H1 (cell line): ENCODE data around the gene SYVN1. TPM values are rescaled to one million over a fixed set of nuclear protein-coding genes. Genes with fewer than 3 reads are reported as not detected.

Experiments
- BCL11A ChIP-seq, 2 experiments: IDR thresholded peaks; one replicate each; pipeline ENCODE4 v1.6.1; 2011; ENCODE audit warnings: low read depth in 2 of 2, low read length in 2 of 2, mild to moderate bottlenecking in 2 of 2
- CBX5 ChIP-seq: fragments of 300-800, 300-1000 bp; sonication (generic); IDR thresholded peaks from 2 replicates; pipeline ENCODE4 v1.7.1; 2016; ENCODE audit warnings: antibody characterized with exemption, low read length, low read depth
- CHD2 ChIP-seq: IDR thresholded peaks from 2 replicates; pipeline ENCODE4 v1.6.1; 2012; ENCODE audit warnings: low read length, improper control_type of control experiment
- CTCF ChIP-seq, 3 experiments: IDR thresholded peaks; 1 replicate in 2 of 3; 2 replicates in 1 of 3; pipeline versions ENCODE4 v1.5.1 to v1.6.1; 2011; ENCODE audit warnings: low read length in 3 of 3, mild to moderate bottlenecking in 3 of 3, inconsistent platforms in 2 of 3, low read depth in 1 of 3, moderate library complexity in 1 of 3; ENCODE audit not compliant: insufficient read depth in 1 of 3; ENCODE audit errors: control extremely low read depth in 1 of 3
- FOSL1 ChIP-seq: IDR thresholded peaks from 2 replicates; pipeline ENCODE4 v1.6.1; 2011; ENCODE audit warnings: mild to moderate bottlenecking, low read depth, low read length, moderate library complexity; ENCODE audit not compliant: insufficient read depth
- JUN ChIP-seq: IDR thresholded peaks from 2 replicates; pipeline ENCODE4 v1.6.1; 2011; ENCODE audit warnings: low read depth, mild to moderate bottlenecking, improper control_type of control experiment, low read length
- KDM4A ChIP-seq: IDR thresholded peaks from one replicate; pipeline ENCODE4 v1.7.1; 2012; ENCODE audit warnings: low read depth, mild to moderate bottlenecking, moderate library complexity, low read length, inconsistent platforms; ENCODE audit not compliant: severe bottlenecking
- NRF1 ChIP-seq: IDR thresholded peaks from 2 replicates; pipeline ENCODE4 v1.6.1; 2011; ENCODE audit warnings: mild to moderate bottlenecking, low read depth, low read length, improper control_type of control experiment
- PHF8 ChIP-seq: fragments of 200-600 bp; sonication (generic); conservative IDR thresholded peaks from 2 replicates; pipeline ENCODE4 v1.7.1; 2012; ENCODE audit warnings: low read depth, mild to moderate bottlenecking, inconsistent platforms, low read length, moderate library complexity
- POLR2A ChIP-seq, 2 experiments: IDR thresholded peaks; 1 replicate in 1 of 2; 2 replicates in 1 of 2; pipeline ENCODE4 v1.6.1; 2011; ENCODE audit warnings: low read depth in 2 of 2, low read length in 2 of 2, mild to moderate bottlenecking in 2 of 2; ENCODE audit errors: control extremely low read depth in 1 of 2
- POU5F1 ChIP-seq: IDR thresholded peaks from 2 replicates; pipeline ENCODE4 v1.6.1; 2011; ENCODE audit warnings: low read depth, mild to moderate bottlenecking, low read length, moderate library complexity
- RAD21 ChIP-seq, 2 experiments: IDR thresholded peaks in 1 of 2; conservative IDR thresholded peaks in 1 of 2; 2 replicates each; pipeline ENCODE4 v1.6.1; 2011; ENCODE audit warnings: low read depth in 2 of 2, low read length in 2 of 2, improper control_type of control experiment in 1 of 2, inconsistent platforms in 1 of 2, mild to moderate bottlenecking in 1 of 2, moderate library complexity in 1 of 2
- RBBP5 ChIP-seq: IDR thresholded peaks from 2 replicates; pipeline ENCODE4 v1.7.1; 2012; ENCODE audit warnings: low read depth, mild to moderate bottlenecking, inconsistent platforms, low read length, moderate library complexity, borderline replicate concordance
- RFX5 ChIP-seq: IDR thresholded peaks from 2 replicates; pipeline ENCODE4 v1.6.1; 2011; ENCODE audit warnings: low read depth, low read length, improper control_type of control experiment, borderline replicate concordance
- RXRA ChIP-seq: IDR thresholded peaks from 2 replicates; pipeline ENCODE4 v1.6.1; 2011; ENCODE audit warnings: low read depth, mild to moderate bottlenecking, low read length, moderate library complexity; ENCODE audit not compliant: insufficient read depth
- SAP30 ChIP-seq: fragments of 300-600 bp; sonication (generic); IDR thresholded peaks from 2 replicates; pipeline ENCODE4 v1.7.1; 2012; ENCODE audit warnings: low read length, moderate library complexity, mild to moderate bottlenecking, inconsistent platforms; ENCODE audit not compliant: insufficient read depth, insufficient replicate concordance
- SIN3A ChIP-seq, 2 experiments: IDR thresholded peaks in 1 of 2; conservative IDR thresholded peaks in 1 of 2; 2 replicates each; pipeline ENCODE4 v1.6.1; 2011 to 2012; ENCODE audit warnings: low read length in 2 of 2, improper control_type of control experiment in 1 of 2, low read depth in 1 of 2, mild to moderate bottlenecking in 1 of 2
- SP1 ChIP-seq: IDR thresholded peaks from 2 replicates; pipeline ENCODE4 v1.6.1; 2011; ENCODE audit warnings: low read depth, low read length
- SUZ12 ChIP-seq: fragments of 200-600 bp; sonication (generic); IDR thresholded peaks from 2 replicates; pipeline ENCODE4 v1.6.1; 2012; ENCODE audit warnings: mild to moderate bottlenecking, inconsistent platforms, low read length, moderate library complexity, mixed read lengths
- TEAD4 ChIP-seq: IDR thresholded peaks from 2 replicates; pipeline ENCODE4 v1.6.1; 2012; ENCODE audit warnings: low read depth, low read length, inconsistent platforms, mixed read lengths
- ZNF274 ChIP-seq: IDR thresholded peaks from 2 replicates; pipeline ENCODE4 v1.7.0; 2012; ENCODE audit warnings: low read length, borderline replicate concordance; ENCODE audit errors: extremely low read depth
- polyA plus RNA-seq, 7 experiments: library from polyadenylated mRNA; depleted of rRNA in 3 of 7; stranded (reverse) in 5 of 7; unstranded in 2 of 7; fragments of >200 nt in 5 of 7; fragments of 200-250 nt in 2 of 7; gene quantifications; 1 replicate in 5 of 7; 2 replicates in 1 of 7; 4 replicates in 1 of 7; pipeline versions ENCODE4 v1.2.1 to v1.2.3, GENCODE V29; 2011 to 2013; ENCODE audit warnings: missing spikeins in 2 of 7, mixed read lengths in 2 of 7
- total RNA-seq: library from RNA; stranded (reverse); fragmentation: NEBNext Ultra II Directional; extraction: Animal tissue kit (Norgen Biotek cat#: 25700); gene quantifications from 2 replicates; pipeline ENCODE4 v1.2.1, GENCODE V29; 2021

The SYVN1 gene
- total and polyA plus RNA-seq, 2 of the 8 experiments (the other 6 are each of a cell fraction or from before 2014, with no cell fraction given) = 27.8 to 29.4 TPM

- TF ChIP-seq RFX5 = no peak
- TF ChIP-seq RXRA = no peak
- no peak for TF ChIP-seq ZNF274
- peak; percentile 81; the same call in 1 of the 2 replicates for TF ChIP-seq RBBP5
- TF ChIP-seq CHD2 = 0 out of 2 replicates have a peak, but pooled peaks have one; percentile 30
- peak; percentile 83; the same call in 1 of the 2 replicates for TF ChIP-seq PHF8
- peak; percentile 74 to 78; a peak in 1 of 4 replicates for TF ChIP-seq SIN3A (conservative IDR thresholded peaks at IDR 0.05 in 1 of 2, IDR thresholded peaks at IDR 0.05 in 1 of 2; ENCODE audit: low read depth in 1 of 2, low read length in 2 of 2)
- TF ChIP-seq POU5F1 = no peak
- TF ChIP-seq KDM4A = peak; percentile 92
- TF ChIP-seq RAD21 (IDR thresholded peaks at IDR 0.05 in 1 of 2, conservative IDR thresholded peaks at IDR 0.05 in 1 of 2; ENCODE audit: low read depth in 2 of 2, low read length in 2 of 2) = no peak
- no peak for TF ChIP-seq SUZ12
- TF ChIP-seq CTCF (IDR thresholded peaks at IDR 0.05; ENCODE audit: control extremely low read depth in 1 of 3, insufficient read depth in 1 of 3, low read depth in 1 of 3, low read length in 3 of 3) = no peak
- TF ChIP-seq CBX5 = no peak
- TF ChIP-seq FOSL1 = 0 out of 2 replicates have a peak, but pooled peaks have one; percentile 31
- TF ChIP-seq SAP30 = no peak
- no peak for TF ChIP-seq BCL11A (IDR thresholded peaks at IDR 0.05; ENCODE audit: low read depth in 2 of 2, low read length in 2 of 2)
- TF ChIP-seq SP1 = peak; percentile 88
- TF ChIP-seq JUN = no peak
- peak; percentile 59 for TF ChIP-seq NRF1
- TF ChIP-seq TEAD4 = peak; percentile 74
- TF ChIP-seq POLR2A (IDR thresholded peaks at IDR 0.05; ENCODE audit: control extremely low read depth in 1 of 2, low read depth in 2 of 2, low read length in 2 of 2) = peak; percentile 97
These were observed 12.2 kb downstream of the SYVN1 start, which contains the start of the genes FAU and MRPL49 (continued) for GRCh38 chr11:65121865-65122696.
